NOMO-1 treated with dmso at 0.1 percent for 144 hours (cell line): ENCODE measurements around the gene RNU1-4.
"Not testable (repeated sequence)": the region's sequence is repeated elsewhere in the genome, so short reads cannot be mapped to it uniquely, and the experiment has no call there.

ENCODE experiments used
- DNase-seq: peaks from one replicate; lab custom pipeline; 2025; ENCODE audit not compliant: unreplicated experiment; lab: John Stamatoyannopoulos, UW

Gene RNU1-4

DNA sequence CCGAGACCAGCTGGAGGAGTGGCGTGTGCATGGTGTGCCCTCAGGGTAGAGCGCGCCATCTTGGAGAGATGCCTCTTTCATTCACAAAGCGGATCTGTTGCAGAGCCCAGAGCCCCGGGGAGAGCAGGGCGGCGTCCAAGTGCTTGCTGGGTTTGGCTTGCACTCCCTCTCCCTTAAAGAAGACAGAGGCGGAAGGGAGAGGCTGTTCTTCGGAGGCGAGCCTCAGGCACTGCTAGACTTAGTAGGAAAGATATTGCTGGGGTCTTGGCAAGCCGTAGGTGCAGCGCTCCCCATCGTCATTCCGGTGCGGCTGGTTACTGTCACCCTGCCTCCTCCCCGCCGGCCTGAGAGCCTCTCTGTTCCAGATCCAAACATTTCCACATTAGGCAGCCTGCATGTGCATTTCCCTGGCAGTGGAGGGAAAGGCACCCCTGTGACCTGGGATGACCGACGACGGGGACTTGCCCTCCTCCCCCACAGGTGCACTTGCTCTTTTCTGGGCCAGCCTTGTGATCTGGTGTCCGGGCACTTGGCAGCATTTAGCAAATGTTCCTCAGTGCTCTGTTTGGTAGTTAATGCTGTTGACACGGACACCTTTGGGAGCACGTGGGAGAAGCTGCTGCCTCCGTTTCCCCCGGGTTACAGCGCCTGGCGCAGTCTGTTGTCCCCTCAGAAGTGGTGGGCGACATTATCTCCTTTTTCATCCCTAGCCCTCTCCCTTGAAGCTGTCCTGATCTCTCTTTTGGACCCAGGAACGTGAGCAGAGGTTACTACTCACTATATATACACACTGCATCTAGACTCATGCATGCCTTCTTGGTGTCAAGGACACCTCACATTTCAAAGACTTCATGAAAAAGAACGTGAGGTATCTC is 25.7 kb downstream of the RNU1-4 start:
- not testable (repeated sequence) for DNase-seq

GRCh38 chr1:16766689-16767256 is 26.5 kb downstream of the RNU1-4 start:
- not testable (repeated sequence) for DNase-seq

DNA sequence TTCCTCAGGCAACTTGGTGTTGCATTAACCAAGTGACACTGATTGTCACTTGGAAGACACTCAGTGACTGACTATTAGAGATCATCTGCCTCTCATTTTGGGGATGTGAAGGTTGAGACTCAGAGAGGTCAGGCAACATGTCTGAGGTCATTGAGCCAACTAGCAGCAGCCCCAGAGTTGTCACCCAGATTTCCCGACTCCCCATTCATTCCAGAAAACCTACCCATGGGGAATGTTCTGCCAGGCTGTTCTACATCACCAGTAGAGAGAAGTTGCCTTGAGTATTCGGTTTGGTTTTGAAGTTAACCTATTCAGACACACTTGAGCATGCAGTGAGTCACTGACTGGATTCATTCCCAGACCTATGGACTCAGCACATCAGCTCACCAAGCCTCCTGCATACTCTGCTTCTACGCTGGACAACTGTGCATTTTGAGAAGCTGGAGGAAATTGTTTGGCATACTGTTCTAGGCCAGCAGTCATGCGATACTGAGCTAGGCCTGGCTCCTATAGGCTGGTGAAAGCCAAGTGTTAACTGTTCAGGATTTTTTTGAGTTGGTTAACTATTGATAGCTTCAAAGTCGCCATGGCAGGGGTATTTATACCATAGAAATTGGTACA is 29.9 kb downstream of the RNU1-4 start:
- DNase-seq, result not testable (repeated sequence)

DNA sequence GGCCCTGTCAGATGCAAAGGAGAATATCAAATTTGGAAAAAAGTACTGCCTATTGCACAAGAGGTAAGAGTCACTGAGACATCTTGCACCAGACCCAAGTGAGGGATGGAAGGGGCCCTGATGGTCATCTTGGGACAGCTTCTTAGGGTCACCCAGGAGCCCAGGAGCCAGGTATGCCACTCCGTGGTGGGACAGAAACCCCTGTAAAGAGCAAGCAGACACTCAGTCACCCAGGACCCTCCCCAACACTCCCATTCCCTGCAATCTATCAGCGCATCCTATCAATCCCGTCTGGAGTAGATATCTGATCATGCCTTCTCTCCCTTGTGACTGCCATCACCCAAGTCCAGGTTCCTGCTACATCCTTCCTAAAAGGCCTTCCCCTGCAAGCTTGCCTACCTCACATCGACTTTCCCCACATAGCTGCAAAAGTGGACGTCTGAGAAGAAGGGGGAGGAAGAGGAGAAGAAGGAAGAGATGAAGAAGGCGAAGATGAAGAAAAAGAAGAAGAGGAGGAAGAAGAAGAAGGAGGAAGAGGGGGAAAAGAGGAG is 30.7 kb downstream of the RNU1-4 start:
- not testable (repeated sequence) for DNase-seq

GRCh38 chr1:16772275-16773204 is 32.2 kb downstream of the RNU1-4 start:
- not testable (repeated sequence) for DNase-seq

DNA sequence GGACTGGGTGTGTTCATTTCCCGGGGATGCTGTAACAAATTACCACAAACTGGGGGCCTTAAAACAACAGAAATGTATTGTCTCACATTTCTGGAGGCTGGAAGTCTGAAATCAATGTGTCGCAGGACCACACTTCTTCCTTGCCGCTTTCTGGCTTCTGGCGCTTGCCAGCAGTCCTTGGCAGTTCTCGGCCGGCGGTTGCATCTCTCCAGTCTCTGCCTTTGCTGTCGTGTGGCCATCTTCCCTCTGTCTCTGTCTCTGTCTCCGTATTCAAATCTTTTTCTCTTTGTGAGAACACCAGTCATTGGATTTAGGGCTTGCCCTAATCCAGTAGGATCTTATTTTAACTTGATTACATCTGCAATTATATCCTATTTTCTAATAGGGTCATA is 32.9 kb downstream of the RNU1-4 start:
- not testable (repeated sequence) for DNase-seq

DNA sequence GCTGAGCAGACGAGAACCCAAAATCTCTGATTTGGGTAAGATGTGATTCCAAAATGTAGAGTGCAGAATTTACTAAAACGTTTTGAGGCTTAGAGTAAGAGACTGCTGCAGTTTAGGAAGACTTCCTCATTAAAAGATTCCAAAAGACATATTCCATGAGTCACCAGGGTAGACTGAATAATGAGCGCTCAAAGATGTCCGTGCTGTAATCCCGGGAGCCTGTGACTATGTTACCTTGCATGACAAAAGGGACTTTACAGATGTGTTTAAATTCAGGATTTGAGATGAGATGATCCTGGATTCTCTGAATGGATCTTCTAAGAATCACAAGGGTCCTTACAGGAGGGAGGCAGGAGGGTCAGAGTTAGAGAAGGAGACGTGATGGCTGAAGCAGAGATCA is 33.4 kb downstream of the RNU1-4 start:
- not testable (repeated sequence) for DNase-seq

- not testable (repeated sequence) for DNase-seq
Observed at GRCh38 chr1:16774773-16775172, 34.5 kb downstream of the RNU1-4 start.

- not testable (repeated sequence) for DNase-seq
Observed at GRCh38 chr1:16775290-16775689, 35.0 kb downstream of the RNU1-4 start.

- DNase-seq, result not testable (repeated sequence)
Observed at GRCh38 chr1:16776248-16776647, 35.9 kb downstream of the RNU1-4 start.

DNA sequence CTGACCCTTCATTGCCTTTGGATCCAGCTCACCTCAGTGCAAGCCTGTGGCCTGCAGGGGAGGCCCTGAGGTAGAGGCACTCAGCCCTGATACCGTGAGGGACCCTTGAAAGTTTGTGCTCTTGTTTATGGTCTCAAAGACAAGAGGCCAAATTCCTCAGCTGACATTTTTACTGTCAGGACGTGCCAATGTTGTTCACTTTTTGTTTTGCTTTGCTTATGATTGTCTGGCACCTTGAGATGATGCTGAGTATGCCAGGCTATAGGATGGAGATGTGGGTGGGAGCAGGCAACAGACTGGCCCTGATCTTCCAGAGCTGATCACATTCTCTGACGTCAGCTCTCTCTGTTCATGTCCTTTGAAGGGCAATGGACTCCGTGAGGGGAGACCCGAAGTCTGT is 36.5 kb downstream of the RNU1-4 start:
- not testable (repeated sequence) for DNase-seq

DNA sequence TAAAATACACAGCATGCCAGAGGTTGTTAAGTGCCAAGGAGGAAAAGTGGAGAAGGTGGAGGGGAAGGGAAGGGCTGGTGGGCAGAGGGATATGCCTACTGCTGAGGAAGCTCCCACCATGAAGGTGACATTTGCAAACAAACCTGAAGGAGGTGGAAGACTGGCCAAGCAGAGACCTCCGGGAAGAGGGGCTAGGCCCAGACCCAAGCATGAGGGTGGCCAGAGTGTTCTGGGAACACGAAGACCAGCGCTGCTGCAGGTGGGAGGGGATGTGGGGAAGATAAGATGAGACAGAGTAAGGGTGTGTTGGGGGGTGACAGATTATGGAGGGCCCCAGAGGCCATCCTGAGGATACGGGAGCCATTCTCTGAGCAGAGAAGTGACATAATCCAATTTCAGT is 37.5 kb downstream of the RNU1-4 start:
- not testable (repeated sequence) for DNase-seq

- not testable (repeated sequence) for DNase-seq
Observed at GRCh38 chr1:16779525-16779924, 39.2 kb downstream of the RNU1-4 start.

DNA sequence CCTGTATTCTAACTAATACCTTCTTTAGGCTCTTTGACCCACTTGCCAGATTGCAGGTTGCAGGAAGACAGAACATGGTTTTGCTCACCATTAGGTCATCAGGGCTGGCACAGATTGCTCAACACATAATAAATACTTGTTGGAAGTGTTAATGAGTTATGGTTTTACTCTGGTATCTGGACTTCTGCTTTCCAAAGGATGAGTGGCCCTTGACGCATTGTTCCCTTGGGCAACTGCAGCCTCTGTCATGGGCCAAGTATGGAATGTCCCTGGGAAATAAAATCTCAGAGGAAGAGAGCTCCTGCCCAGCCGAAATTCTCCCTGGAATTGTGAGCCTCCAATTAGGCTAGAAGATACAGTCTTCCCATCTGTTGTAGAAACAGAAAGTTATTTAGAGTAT is 40.7 kb downstream of the RNU1-4 start:
- DNase-seq, result not testable (repeated sequence)

DNA sequence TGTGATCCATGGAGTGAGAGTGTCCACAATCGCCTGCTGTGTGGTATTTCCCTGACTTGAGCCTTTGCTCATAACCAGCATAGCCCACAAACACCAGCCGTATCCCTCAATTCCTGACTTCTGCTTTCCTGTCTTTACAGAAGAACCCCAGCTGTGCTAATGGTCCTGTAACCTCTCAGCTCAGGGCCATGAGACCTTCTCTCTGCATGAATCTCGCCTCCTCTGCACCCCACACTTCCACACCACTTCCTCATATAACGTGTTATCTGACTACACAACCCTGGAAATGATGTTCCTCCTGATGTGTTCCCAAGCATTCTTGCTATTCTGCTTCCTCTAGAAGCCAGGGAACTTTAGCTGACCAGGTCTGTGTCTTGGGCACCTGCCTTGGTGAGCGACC is 41.3 kb downstream of the RNU1-4 start:
- DNase-seq, result not testable (repeated sequence)

DNA sequence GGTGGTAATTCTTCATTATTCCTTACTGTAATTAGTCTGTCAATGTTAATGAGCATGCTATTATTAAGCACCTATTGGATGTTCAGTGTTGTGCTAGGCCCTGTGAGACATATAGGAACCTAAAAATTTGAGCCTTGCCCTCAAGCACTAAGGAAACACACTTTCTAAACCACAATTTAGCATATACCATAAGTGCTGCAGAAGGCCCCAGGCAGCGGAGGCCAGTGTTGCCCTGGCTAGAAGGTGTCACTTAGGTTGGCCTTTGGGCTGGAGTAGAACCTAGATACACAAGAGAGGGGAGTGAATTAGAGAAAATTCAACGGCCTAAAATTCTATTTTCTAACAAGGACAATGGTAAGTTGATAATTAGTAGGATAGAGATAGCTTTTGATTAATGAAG is 44.6 kb downstream of the RNU1-4 start:
- DNase-seq, result not testable (repeated sequence)

DNA sequence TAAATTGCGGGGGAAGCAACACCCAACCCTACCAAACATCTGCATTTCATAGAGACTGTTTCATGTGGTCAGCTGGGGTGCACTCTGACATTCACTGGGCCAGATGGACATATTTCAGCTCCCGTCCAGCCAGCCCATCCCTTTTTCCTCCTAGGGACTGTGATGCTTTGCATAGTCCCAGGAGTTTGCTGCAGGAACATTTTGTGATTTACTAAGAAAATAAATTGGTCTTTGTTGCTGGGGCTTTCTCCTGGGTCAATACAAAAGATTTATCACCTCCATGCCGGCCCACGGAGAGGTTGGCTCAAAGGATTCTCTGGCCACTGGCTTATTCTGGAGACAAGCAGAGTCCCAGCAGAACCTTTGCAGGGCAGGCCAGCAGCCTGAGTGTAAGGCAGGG is 46.0 kb downstream of the RNU1-4 start:
- DNase-seq, result not testable (repeated sequence)

DNA sequence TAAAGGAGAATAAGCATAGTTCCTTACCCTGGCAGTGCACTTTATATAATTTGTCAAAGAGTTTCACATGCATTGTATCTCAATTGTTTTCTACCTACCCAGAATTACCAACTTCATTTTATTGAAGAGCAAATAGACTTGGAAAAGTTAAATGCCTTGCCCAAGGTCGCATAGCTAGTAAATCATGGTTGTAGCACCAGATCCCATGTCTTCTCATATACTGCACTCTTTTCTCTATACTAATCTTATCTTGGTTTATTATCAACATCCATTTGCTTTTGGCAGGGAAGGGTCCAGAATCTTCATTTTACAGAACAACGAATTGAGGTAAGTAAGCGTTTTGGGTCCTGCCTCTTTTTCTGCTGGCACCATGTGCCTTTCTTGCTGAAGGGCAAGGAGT is 46.9 kb downstream of the RNU1-4 start:
- DNase-seq, result not testable (repeated sequence)

DNA sequence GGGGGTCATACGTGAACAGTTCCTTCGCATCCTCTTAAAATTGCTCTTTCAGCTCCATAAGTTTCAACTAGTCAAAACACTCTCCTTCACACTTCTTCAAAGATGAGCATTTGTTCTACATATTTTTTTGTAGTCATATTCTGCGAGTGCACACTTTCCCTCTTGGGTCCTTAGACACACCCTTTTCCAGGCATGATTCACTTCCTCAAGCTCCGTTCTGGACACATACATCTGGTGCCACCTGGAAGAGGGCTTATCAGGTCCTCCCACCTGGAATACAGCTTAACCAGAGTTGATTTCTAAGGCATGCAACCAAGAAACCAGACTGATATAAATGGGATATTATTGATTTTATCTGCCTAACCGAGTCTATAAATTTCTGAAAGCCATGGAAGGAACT is 47.4 kb downstream of the RNU1-4 start:
- DNase-seq, result not testable (repeated sequence)
